ENCODE results near the gene POU1F1. TPM values are rescaled to one million over a fixed set of nuclear protein-coding genes. Genes with fewer than 3 reads are reported as not detected.
"Not testable (repeated sequence)": the region's sequence is repeated elsewhere in the genome, so short reads cannot be mapped to it uniquely, and the experiment has no call there.

POU1F1 gene, protein sequence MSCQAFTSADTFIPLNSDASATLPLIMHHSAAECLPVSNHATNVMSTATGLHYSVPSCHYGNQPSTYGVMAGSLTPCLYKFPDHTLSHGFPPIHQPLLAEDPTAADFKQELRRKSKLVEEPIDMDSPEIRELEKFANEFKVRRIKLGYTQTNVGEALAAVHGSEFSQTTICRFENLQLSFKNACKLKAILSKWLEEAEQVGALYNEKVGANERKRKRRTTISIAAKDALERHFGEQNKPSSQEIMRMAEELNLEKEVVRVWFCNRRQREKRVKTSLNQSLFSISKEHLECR
- total RNA-seq = not detected

DNA sequence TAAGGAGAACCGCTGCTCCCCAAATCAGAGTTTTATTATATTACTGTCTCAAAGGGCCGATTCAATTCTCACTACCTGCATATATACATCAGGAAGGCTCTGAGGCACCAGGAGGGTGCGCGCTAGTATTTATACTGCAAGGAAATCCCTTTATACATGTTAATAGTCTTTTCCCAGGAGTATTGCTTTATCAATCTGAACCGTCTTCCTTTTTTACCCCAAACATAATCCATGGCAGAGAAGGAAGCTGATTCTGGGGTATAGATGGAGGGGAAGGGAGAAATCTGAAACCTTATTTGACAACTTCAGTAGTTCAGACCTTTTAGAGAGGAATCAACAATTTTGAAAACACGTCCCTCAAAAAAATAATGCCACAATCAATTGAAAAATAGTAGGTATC, at the start of gene POU1F1:
TSS of gene POU1F1 (minus strand) at position 101 of the 400 bp plus-strand sequence. CDS start 122 bp downstream, outside the sequence.
- DNase-seq = no peak

DNA sequence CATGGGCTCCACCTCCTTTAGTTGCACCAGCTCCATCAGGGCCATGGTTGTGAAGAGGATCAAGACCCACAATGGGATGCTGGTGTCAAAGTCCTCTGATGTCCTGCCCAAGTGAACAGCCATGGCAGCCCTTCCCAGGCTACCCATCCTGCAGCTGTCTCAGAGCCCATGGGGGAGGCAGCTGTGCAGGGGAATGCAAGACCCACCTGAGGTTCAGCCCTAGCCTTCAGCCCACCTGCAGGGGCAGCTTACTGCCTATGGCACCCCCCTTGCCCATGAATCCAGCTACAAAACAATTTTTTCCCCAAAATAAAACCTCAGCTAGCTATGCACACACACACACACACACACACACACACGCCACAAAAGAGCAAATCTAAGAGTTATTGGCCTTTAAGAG, 48.2 kb upstream of the POU1F1 start:
- no peak for DNase-seq

DNA sequence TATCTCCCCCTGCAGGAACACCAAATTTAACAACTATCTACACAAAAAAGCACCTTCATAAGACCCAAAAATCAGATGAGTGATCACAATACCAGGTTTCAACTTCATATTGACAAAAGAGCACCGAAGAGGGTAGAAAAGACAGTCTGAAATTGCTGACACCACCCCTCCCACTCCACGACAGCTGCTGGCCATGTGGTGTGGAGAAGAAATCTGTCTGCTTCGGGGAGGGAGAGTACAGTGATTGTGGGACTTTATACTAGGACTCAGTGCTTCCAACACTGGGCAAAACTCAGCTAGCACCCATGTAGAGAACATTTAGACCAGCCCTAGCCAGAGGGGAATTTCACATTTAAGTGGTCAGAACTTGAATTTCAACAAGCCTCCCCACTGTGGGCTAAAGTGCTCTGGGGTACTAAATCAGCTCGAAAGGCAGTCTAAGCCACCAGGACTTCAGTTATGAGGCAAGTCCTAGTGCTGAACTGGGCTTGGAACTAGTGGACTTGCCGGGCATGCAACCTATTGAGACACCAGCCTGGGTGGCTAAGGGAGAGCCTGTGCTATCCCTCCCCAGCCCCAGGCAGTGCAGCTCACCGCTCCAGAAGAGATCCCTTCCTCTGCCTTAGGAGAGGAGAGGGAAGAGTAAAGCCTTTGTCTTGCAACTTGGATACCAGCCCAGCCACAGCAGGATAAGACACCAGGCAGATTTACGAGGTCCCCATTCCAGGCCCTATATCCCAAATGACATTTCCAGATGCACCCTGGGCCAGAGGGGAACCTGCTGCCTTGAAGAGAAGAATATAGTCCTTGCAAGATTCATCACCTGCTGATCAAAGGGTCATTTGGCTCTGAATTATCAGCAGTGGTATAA, 44.6 kb upstream of the POU1F1 start:
- no peak for DNase-seq

DNA sequence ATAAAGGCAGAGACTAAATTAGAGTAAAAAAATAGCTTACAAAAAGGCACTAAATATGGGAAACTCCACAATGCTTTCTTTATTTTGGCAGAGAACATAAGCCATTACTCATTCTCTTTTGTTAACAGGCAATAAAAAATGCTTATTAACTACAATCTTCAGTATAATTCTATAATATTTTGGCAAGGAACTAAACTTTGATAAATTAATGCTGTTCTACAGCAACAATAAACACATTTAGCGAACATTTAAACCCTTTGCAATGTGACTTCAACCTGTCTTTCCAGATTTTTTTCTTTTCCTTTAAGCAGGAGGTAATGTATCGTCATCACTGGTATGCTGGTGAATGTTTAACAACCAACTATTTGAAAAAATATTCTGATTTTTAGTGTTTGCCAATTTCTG, 42.2 kb upstream of the POU1F1 start:
- no peak for DNase-seq

DNA sequence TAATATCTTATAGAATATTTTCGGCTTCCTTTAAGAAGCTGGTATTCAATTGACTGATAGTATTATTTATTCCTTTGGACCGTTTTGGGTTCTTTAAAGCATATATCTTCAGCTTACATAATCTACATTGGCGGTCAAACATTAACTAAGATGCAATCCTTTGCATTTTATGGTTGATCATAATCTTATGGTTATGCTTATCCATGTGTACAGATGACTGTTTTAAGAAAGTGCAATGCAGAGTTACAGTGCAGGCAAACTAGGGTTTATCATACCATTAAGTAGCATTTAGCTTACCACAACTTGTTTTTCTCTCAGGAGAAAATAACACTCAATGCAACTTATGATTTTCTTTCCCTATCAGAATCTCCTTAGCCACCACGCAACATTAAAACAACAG, 41.4 kb upstream of the POU1F1 start:
- no peak for DNase-seq

DNA sequence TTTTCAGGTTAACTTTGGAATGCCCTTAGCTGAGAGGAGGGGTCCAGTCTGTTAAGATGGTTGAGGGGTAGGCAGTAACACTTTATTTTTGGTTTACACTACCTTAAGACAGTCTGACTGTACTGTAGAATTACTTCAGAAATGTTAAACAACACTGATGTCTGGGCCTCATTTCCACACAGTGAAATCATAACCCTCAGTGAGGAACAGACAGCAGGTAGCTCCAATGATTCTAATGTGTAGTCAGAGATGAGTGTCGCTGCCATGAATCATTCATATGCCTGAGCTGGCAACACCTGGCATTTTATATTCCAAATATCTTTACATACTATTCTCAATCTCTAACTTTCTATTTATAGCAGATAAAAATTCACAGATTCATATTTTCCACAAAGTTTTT, 37.3 kb upstream of the POU1F1 start:
- no peak for DNase-seq

DNA sequence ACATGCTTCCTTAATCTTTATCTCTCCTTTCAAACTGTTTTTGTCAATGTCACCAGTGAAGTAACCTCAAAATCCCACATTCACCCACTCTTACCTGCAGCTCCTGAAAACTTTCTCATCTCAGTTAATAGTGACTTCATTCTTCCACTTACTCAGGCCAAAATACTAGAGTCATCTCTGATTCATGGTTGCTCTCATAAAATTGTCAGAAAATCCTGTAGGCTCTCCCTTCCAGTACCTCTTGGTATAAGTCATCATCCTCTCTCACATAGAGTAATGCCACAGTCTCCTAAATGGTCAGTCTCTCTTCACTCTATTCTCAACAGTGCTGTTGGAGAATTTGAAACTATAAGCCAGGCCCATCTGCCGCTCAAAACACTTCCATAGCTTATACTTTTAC, 34.9 kb upstream of the POU1F1 start:
- DNase-seq = no peak

DNA sequence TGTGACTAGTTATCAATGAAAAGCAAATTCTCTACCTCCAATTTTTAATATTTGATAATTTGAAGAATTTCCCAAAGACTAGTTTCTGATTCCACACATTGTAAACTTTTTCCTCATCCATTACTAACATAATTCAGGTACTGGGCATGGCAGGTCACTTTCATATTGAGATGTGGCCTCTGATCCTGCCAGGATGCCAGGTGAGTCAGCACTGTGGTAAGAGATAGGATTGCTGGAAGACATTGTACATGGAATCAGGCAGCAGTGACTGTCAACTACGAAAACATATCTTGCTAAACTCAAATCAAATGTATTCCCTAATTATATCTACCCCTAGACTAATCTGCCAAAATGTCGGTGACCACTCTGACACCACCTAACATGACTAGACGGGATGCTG, 33.2 kb upstream of the POU1F1 start:
- no peak for DNase-seq

DNA sequence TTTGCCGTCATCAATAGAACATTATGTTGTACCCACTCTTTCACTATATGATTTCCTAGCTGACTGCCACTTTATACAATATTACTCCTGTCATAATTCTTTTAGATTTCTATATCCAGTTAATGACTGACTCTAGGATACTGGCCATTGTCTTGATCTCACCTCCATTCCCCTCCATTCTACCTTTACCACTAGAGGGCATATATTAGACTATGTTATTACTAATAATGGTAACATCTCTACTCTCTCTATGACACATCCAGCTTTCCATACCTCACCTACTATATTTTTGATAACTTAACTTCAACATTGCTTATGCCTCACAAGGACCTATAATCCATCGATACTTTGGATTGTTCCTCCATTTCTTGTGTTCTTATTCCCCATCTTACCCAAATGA, 31.4 kb upstream of the POU1F1 start:
- DNase-seq = no peak

DNA sequence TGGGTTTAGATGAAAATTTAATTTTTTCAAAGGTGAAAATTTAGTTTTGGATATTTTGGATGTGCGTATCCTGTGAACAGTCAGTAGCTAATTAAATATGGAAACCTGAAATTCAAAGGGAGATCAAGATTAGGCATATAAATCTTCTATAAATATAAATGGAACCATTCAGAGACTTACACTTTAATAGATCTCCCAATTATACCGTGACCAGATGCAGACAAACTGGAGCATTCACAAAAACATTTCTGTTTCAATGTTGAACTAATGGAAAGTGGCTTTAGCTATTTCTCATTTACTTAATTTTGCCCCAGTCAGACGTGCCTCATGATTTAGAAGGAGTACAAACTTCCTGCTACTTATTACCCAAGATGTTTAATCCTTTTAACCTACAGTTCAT, 29.1 kb upstream of the POU1F1 start:
- DNase-seq = no peak

DNA sequence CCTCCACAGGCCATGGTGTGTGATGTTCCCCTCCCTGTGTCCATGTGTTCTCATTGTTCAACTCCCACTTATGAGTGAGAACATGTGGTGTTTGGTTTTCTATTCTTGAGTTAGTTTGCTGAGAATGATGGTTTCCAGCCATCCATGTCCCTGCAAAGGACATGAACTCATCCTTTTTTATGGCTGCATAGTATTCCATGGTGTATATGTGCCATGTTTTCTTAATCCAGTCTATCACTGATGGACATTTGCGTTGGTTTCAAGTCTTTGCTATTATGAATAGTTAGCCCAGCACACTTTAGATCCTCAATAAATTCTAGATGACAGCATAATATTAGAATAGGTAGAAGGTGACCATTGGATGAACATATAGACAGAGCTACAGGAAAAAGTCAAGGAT, 28.6 kb upstream of the POU1F1 start:
- not testable (repeated sequence) for DNase-seq

DNA sequence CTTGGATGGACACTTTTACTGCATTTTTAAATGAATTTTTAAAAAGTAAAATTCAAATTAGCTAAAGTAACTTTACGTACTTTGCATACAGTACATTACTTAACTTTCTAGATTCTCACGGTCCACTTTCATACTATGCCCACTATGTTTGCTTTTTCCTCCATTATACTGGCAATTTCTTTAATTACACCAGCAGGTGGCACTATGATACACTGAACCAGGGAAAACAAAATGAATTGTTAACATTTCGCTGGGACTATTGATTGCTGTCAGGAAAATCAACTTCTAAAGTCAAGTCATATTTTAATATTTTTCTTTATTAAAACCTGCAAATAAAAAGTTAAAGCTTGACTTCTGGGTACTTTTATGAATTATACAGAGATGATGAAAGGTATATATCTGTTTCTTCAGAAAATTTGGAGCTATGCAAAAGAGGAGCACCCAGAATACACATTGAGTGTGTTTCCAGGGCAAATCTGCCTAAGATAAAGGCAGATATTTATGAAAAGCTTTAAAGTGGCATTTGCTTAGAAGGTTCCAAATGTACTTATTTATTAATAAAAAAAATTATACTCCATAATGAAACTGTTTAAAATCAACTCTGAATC, 21.8 kb upstream of the POU1F1 start:
- no peak for DNase-seq

DNA sequence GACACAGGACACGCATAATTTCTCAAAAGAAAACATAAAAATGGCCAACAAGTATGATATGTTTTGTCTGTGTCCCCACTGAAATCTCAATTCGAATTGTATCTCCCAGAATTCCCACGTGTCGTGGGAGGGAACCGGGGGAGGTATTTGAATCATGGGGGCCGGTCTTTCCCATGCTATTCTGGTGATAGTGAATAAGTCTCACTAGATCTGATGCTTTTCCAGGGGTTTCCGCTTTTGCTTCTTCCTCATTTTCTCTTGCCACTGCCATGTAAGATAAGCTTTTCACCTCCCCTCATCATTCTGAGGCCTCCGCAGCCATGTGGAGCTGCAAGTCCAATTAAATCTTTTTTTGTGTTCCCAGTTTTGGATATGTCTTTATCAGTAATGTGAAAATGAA, 12.1 kb upstream of the POU1F1 start:
- no peak for DNase-seq

DNA sequence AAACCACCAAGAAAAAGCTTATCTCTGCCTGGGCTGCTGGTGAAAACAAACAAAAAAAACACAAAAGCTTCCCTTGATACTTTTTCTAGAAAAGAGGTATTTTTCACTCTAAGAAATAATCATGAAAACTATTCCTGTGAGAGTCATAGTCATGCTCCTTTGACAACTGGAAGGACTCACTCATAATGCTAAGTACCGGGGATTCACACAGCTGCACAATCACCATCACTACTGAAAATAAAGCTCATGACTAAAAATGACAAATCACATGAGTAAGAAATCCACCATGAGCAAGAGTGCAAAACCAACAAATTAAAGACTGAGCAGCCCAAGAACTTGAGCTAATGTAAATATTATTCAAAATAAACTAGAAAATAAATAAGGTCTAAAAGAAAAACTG, 10.6 kb upstream of the POU1F1 start:
- DNase-seq = no peak

DNA sequence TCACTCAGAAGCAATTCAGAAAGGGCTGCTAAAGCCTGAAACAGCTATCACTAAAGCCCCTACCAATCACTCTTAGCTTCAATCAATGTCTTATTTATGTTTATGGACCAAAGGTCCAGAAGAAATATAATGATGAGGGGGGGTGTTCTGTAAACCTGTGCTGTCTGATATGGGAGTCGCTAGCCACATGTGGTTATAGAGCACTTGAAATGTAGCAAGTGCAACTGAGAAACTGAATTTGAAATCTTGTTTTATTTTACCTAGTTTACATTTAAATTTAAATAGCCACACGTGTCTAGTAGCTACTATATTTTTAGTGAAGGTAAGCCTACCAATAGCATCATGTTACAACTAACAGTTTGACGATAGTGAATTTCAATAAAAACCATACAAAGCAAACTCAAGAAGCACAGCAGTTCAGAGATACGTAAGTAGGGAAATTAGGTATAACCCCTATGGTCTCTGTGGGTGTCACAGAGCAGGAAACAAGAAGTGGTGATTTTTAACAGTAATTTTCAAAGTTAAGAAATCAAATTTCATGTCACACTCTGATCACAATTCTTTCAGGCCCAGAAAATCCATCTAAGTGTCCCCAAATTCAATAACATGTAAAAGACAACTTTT, 3.6 kb downstream of the POU1F1 start:
- no peak for DNase-seq

DNA sequence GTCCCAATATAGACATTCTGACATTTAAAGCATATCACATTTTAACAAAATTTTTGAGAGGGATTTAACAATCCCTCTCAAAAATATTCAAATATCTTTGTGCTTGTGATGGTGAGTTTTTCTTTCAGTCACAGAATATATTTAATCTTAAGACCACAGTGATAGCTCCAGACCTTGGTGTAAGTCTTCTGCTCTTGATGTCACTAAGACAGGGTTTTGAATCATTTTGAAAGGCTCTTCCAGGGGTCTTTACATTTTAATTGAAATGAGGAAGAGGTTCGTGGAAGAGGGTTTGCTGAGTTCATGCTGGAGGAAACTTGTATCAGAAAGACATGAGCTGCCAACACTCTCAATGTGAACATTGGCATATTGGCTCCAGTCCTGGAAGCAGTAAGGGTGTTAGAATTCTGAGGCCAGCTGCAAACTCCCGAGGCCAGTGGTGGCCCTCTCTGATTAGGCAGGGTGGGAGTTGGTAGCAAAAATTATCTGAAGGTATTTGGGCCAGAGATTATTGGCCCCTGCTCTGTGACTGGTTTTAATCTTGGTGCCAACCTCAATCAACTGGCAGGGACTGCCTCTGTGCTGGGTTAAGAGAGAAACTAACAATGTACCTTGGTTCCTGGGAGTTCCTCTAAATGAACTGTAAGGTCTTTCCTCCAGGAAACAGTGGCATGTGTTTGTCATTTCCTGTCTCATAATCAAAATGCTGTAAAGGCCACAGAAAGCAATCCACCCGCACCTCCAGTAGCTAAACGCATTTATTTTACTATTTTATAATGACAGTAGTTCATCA, 5.3 kb downstream of the POU1F1 start:
- no peak for DNase-seq

DNA sequence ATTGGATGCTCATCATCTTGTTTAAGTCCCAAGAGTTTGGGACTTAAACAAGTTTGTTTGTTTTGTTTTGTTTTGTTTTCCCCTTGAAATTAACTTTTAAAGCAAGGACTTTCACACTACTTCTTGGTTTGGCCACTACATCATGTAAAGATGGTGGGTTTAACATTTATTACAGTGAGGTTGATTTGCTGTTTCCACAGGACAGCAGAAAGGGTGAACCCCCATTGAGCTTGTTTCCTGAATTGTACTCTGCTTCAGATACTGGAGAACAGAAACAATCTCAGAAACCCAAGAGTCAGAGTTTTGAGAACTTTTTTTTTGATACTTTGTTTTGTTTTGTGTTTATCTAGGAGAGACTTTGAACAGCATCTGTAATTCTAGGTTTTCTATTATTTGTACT, 6.7 kb downstream of the POU1F1 start:
- DNase-seq = no peak

DNA sequence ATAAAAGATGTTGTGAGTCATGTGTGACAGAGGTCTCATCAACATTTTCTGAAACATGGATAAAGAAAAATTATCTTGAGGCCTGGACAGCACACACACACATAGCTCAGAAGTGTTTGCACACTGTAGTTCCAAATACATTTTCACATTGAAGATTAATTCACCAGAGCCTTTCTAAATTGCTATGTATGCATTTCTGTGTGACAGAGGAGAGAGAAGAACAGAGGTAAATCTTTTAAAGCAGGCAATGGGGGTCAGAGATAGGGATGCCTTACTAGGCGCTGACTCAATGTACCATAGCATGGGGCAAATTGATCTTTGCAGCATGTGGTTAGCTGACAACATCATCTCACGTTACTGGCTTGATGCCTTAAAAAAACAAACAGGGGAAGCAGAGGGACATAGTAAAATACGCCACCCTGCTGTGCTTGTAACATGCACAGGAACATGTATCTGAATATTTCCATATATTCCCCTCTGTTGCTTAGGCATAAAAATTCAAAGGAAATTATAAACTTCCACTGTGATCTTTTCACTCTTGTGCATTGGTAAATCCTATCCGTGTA, 7.7 kb downstream of the POU1F1 start:
- no peak for DNase-seq

DNA sequence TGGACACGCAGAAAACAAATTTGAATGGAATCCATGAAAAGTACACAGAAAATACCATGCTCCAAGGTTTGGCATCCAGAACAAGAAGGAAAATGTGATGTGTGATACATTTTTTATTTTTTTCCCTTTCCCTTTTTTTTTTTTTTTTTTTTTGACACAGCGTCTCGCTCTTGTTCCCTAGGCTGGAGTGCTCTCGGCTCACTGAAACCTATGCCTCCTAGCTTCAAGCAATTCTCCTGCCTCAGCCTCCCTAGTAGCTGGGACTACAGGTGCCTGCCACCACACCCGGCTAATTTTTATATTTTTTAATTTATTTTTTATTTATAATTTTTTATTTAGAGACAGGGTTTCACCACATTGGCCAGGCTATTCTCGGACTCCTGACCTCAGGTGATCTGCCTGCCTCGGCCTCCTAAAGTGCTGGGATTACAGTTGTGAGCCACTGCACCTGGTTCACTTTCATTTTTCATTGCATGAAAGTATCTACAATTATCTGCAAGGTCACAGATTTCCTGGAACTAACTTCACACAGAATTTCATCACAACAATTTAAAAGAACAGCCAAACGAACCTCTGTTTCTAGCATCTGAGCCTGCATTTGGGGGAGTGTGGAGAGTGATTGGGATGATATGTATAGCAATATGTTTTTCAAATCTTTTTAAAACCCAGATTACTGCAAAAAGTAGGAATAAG, 8.3 kb downstream of the POU1F1 start:
- DNase-seq = no peak

DNA sequence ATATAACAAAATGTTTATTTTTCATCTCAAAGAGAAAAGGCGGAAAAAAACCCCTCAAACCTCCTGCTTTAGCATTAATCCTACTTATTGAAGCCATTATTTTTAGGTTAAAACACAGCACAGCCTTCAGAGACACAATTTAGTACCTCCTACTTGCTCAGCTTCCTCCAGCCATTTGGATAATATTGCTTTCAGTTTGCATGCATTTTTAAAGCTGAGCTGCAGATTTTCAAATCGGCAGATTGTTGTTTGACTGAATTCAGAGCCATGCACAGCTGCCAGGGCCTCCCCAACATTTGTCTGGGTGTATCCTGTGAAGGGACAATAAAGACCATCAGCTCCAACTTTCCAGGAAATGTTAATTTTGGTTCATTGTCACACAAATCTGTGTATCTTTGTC, 14.5 kb downstream of the POU1F1 start:
- no peak for DNase-seq

DNA sequence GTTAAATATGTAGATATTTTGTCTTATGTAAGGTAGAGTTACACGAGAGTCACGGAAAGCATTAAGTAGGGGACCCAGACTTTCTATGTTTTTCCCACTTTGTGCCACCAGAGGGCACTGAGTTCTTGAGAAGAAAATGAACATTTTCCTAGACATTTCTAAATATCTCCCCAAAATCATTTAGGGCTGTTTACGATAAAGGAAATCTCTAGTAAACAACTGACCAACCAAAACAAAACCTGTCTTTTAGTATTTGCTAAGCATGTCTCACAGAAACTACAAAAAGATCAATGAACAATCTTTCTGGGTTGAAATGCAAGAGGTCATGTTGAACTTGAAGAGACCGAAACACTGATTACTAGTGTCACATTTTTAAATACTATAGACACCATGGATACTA, 16.1 kb downstream of the POU1F1 start:
- peak; percentile 15 for DNase-seq

DNA sequence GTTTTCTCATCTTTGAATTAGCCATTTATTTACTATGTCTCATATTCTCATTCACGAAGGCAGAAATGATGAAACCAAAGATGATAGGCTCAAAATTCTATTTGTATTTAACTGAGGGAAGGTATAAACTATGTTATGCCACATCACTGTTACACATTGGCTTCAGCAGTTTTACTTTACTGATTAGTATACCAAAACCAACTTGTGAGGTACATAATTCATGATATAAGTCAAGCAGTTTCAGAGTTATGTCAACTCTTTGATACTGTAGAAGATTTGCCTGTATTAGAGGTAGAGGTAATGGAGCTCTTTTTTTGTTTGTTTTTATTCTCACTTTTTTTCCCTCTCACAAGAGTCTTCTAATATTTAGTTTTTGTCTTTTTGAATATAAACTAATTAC, 26.4 kb downstream of the POU1F1 start:
- no peak for DNase-seq
